BJ (cell line): ENCODE measurements around the gene HEPACAM. TPM values are rescaled to one million over a fixed set of nuclear protein-coding genes. Genes with fewer than 3 reads are reported as not detected.

ENCODE experiments used
- CTCF ChIA-PET: fragments of 350-600 bp; formaldehyde crosslinking; extraction: SDS; loops from one replicate; lab custom pipeline; 2021; ENCODE audit warnings: antibody characterized with exemption, inconsistent platforms; lab: Yijun Ruan, JAX
- POLR2A ChIA-PET: fragments of 300-600 bp; sonication (Branson Sonifier 250); formaldehyde crosslinking; extraction: SDS; loops from one replicate; lab custom pipeline; 2021; ENCODE audit warnings: antibody characterized with exemption; lab: Charles Lee
- DNase-seq: peaks from one replicate; pipeline ENCODE4 v3.0.0-alpha.2; 2011; ENCODE audit warnings: low read depth
- H3K27me3 ChIP-seq: 2 replicates; pipeline ENCODE4 v1.6.0; 2011; ENCODE audit warnings: low read length; ENCODE audit not compliant: control insufficient read depth, insufficient read depth
- H3K36me3 ChIP-seq: 2 replicates; pipeline ENCODE4 v1.5.1; 2011; ENCODE audit warnings: low read length; ENCODE audit not compliant: control insufficient read depth, insufficient read depth
- H3K4me3 ChIP-seq: 2 replicates; pipeline ENCODE4 v1.5.1; 2011; ENCODE audit warnings: low read depth, mild to moderate bottlenecking, control low read depth, low read length
- CTCF ChIP-seq: IDR thresholded peaks from 2 replicates; pipeline ENCODE4 v1.5.1; 2011; ENCODE audit warnings: low read depth, mild to moderate bottlenecking, control low read depth, inconsistent platforms, low read length, moderate library complexity; ENCODE audit not compliant: insufficient read depth
- polyA plus RNA-seq: library from polyadenylated mRNA; depleted of rRNA; stranded (reverse); fragments of >200 nt; gene quantifications from 2 replicates; pipeline ENCODE4 v1.2.3, GENCODE V29; 2011

Gene HEPACAM
- polyA plus RNA-seq, 1 experiment = 0.06 TPM

- peak; percentile 11; the same call in 1 of the 2 replicates for TF ChIP-seq CTCF
- ChIA-PET CTCF (interaction anchor here (0.6 to 3.2 kb wide), 5 partner anchors 9 to 76 kb away, joined by 3 to 12 read pairs (median 8); partner anchors contain the start of gene HEPN1), POLR2A (interaction anchor here (0.7 kb wide), 1 partner anchor 33 kb away, joined by 5 read pairs; no protein-coding TSS in a partner anchor)
- Histone ChIP-seq H3K4me3 (no peak overlapping the region), H3K36me3 (no peaks in the 10 kb centered on the region), H3K27me3 (no peaks in the 10 kb centered on the region)
- DNase-seq = no peak
Observed at GRCh38 chr11:124899383-124900145, 36.3 kb downstream of the HEPACAM start.

- H3K27me3 ChIP-seq = no peaks in the 10 kb centered on the region
- POLR2A ChIA-PET = interaction anchor here (0.7 to 1.0 kb wide), 2 partner anchors 22 to 34 kb away, joined by 3 to 5 read pairs; no protein-coding TSS in a partner anchor
Observed at GRCh38 chr11:124898711-124899110, 37.1 kb downstream of the HEPACAM start.

GRCh38 chr11:124898263-124898680 is 37.6 kb downstream of the HEPACAM start:
- Histone ChIP-seq H3K27me3 (no peaks in the 10 kb centered on the region), H3K36me3 (no peaks in the 10 kb centered on the region), H3K4me3 (no peak overlapping the region)
- DNase-seq = peak; percentile 79
- ChIA-PET POLR2A (interaction anchor here (1.0 kb wide), 1 partner anchor 22 kb away, joined by 3 read pairs; no protein-coding TSS in a partner anchor), CTCF (interaction anchor here (1.0 to 3.2 kb wide), 7 partner anchors 9 to 60 kb away, joined by 3 to 11 read pairs (median 5); partner anchors contain the start of genes HEPN1 and ROBO3)
- 0 out of 2 replicates have a peak, but pooled peaks have one; percentile 26 for TF ChIP-seq CTCF

More at GRCh38 chr11:124898711-124899110, 37.1 kb downstream of the HEPACAM start:
- H3K36me3 ChIP-seq = no peaks in the 10 kb centered on the region
- TF ChIP-seq CTCF = no peak
- H3K4me3 ChIP-seq = no peak overlapping the region
- CTCF ChIA-PET = interaction anchor here (1.0 to 3.2 kb wide), 7 partner anchors 10 to 61 kb away, joined by 3 to 11 read pairs (median 5); partner anchors contain the start of genes HEPN1 and ROBO3
- DNase-seq = no peak

- no peak for TF ChIP-seq CTCF
- ChIA-PET CTCF (interaction anchor here (0.8 to 3.2 kb wide), 8 partner anchors 9 to 253 kb away, joined by 3 to 11 read pairs (median 4); partner anchors contain the start of genes HEPN1 and ROBO3), POLR2A (no interaction called here)
- no peaks in the 10 kb centered on the region for H3K36me3 ChIP-seq
- H3K27me3 ChIP-seq = no peaks in the 10 kb centered on the region
- H3K4me3 ChIP-seq = no peak within 1 kb of the TSS
- no peak for DNase-seq
Observed at GRCh38 chr11:124897674-124898262, 38.1 kb downstream of the HEPACAM start, which contains the start of gene ROBO4. Gene ROBO4 (minus strand): TSS chr11:124897865. CDS start chr11:124897795, 70 bp downstream.
